HG03432 (cell line): Measurements from ENCODE around the gene NAALADL2.
"Not testable (repeated sequence)": the region's sequence is repeated elsewhere in the genome, so short reads cannot be mapped to it uniquely, and the experiment has no call there.

Source experiments
- ATAC-seq: cut with Tn5 transposase; IDR thresholded peaks from one replicate; pipeline ENCODE4 v1.9.1; 2021; ENCODE audit warnings: mild to moderate bottlenecking, moderate library complexity; ENCODE audit not compliant: unreplicated experiment

NAALADL2 gene

GRCh38 chr3:175404621-175405020 is 545.5 kb downstream of the NAALADL2 start:
- no peak for ATAC-seq

DNA sequence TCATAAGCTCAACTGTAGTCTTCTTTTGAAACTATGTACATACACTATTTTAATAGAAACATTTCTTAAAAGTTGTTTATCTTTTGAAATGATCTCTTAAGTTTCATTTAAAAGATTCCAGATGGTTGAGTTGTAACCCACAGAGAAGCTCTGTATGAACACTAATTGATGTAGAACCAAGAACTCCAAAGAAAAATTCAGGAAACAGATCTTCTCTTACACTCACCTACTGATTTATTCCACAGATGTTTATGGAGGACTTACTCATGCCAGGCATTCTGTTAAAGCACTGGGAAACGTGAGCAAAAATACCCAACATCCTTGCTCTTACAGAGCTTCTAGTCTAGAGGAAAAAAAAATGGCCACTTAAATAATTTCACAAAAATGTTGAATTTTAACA is 551.1 kb downstream of the NAALADL2 start:
- no peak for ATAC-seq

GRCh38 chr3:175411405-175411804 is 552.3 kb downstream of the NAALADL2 start:
- ATAC-seq = no peak

- no peak for ATAC-seq
These were observed 552.8 kb downstream of the NAALADL2 start for GRCh38 chr3:175411946-175412345.

GRCh38 chr3:175413926-175414325 is 554.8 kb downstream of the NAALADL2 start:
- no peak for ATAC-seq

GRCh38 chr3:175416600-175416999 is 557.5 kb downstream of the NAALADL2 start:
- no peak for ATAC-seq

GRCh38 chr3:175417426-175417825 is 558.3 kb downstream of the NAALADL2 start:
- no peak for ATAC-seq

GRCh38 chr3:175421902-175422301 is 562.8 kb downstream of the NAALADL2 start:
- no peak for ATAC-seq

DNA sequence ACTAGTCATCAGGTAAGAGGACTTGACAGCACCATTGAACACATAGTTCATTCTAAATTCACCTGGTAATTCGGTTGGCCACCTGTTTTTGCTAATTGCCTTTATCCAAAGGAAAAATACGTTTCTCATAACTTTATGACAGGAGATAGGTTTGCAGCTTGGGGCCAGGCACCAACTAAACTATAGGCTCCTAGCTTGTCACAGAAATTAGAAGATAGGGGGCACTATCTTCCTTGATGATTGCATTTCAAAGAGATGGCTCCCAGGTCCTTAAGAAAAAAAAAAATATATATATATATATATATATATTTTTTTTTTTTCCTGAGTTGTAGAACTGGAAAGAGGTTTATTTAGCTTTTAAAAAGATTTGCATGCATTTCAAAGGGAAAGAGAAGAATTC is 563.6 kb downstream of the NAALADL2 start:
- peak; percentile 45 for ATAC-seq

- ATAC-seq = not testable (repeated sequence)
These were observed 564.7 kb downstream of the NAALADL2 start for GRCh38 chr3:175423848-175424247.

GRCh38 chr3:175426805-175427204 is 567.7 kb downstream of the NAALADL2 start:
- ATAC-seq = no peak

DNA sequence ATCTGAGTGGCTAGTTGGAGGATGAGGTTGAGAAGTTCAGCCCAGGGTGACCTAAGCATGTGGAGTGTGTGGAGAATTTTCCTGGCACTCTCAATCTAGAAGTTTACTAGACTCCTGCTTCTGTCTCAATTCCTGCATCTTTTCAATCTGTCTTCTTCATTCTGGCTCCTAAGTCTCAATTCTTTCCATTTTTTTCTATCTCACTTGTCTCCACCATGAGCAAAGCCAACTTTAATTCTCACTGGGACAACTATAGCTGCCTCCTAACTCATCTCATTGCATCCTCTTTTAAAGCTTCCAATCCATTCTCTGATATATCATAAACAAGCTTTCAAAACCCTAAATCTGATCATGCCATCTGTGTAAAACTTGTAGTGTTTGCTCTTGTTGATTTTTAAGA is 569.3 kb downstream of the NAALADL2 start:
- no peak for ATAC-seq

DNA sequence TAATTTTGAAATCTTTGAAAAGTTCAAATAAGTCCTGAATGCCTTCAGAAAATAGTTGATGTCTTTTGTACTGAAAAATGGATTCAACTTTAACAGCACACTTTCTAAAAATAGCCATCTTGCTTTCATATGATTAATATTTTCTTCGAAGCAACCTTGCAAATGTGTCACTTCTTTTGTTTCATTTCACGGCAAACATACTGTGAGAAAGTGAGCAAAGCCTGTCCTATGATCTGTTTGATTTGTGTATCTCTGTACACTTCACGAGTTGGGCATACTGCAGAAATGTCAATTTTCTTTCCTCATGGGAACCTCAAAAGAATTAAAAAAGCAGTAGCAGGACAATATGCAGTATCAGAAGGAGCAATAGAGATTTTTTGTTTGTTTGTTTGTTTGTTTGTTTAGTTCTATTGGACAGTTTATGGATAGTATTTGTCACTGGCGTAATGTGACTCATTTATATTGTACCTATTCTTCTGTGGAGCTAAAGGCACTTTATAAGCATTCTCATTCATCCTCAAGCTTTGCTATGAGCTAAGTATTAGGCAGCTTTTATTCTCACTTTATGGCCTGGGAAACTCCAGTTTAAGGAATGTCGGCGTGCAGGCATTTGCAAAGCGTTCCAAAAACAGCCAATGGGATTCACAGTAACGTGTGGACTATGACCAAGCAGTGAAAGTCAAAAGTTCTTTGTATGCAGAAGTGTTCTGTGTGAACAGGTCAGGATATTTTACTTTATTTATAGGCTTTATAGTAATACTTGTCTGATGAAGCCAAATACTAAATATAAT is 572.0 kb downstream of the NAALADL2 start:
- ATAC-seq = no peak

DNA sequence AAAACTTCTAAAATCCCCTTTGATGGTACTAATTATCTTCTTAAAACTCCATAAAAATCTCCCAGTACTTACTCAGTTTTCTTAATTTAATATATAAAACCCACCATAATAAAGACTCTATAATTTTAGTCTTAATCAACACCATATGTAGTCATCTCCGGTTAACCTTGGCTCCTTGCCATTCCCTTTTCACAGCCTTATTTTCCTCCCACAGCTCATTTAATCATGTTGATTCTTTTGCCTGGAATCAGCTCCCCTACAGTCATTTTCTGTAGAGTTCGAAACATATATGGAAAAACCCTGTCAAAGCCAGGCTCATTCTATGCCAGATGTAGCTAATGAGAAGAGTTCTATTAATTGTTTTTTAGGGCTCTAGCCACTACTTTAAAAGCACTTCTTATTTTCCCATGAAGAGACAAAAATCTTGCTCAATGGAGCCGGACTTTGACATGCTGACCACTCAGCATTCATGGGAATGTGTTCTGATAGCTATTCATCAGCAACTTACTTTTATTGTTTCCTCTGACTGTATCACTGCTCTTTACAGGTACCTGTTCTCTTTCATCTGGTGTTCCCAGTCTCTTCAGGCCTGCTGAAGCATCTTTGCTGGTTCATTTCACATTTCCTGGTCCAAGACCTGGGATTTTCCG is 573.4 kb downstream of the NAALADL2 start:
- ATAC-seq = no peak

GRCh38 chr3:175433026-175433674 is 574.0 kb downstream of the NAALADL2 start:
- no peak for ATAC-seq

- no peak for ATAC-seq
These were observed 575.4 kb downstream of the NAALADL2 start for GRCh38 chr3:175434561-175434960.

- no peak for ATAC-seq
These were observed 584.5 kb downstream of the NAALADL2 start for GRCh38 chr3:175443682-175444081.

- no peak for ATAC-seq
These were observed 586.6 kb downstream of the NAALADL2 start for GRCh38 chr3:175445741-175446140.

DNA sequence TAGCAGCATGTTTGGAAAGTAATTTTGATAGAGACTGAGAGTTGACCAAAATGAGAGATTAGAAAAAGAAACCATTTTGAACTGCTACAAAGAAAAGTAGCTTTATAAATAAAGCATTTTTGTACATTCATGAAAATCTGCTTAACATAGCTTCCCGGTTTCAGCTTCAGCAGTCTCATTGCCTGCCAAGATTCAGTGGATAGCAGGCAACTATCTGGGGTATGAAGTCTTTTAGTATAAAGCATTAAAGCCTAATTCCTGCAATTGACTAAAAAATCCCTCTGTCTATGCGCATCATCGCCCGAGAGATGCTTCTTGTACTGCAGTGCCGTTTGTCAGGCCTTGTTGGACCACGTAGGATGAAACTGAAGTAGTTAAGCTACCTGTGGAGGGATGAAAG is 588.4 kb downstream of the NAALADL2 start:
- ATAC-seq = no peak

DNA sequence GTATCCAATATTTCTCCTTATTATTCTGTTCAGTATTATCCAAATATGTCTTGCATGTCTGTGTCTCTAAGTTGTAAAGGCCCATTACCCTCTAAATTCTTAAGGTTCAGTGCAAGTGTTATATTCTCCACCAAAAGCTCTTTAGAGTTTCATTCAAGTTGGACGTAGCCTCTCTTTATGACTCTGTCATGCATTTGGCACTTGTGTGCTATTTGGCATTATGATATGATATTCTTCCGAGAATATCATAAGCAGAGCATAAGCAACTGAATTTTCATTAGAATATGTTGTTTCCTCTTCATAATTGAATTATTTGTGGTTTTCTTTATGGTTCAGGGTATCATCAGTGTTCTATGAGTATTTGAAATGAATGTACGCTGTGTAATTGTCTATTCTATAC is 594.2 kb downstream of the NAALADL2 start:
- no peak for ATAC-seq

GRCh38 chr3:175456466-175456865 is 597.3 kb downstream of the NAALADL2 start:
- no peak for ATAC-seq

DNA sequence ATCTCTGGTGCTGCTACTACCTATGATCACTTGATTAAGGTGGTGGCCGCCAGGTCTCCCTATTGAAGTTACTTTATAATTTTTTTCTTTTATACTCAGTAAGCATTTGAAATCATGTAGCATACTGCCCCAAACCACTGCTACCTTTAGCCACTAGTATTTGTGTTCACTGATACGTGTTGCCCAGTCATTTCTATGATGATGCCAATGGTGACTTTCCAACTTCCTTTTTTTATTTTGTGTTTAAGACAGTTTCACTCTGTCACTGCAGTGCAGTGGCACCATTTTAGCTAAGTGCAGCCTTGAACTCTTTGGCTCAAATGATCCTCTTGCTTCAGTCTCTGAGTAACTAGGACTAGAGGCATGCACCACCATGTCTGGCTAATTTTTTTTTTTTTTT is 598.2 kb downstream of the NAALADL2 start:
- peak; percentile 85 for ATAC-seq
